Dendritic cell treated with granulocyte-macrophage colony-stimulating factor and Interleukin-4, amounts not matched to agents 40 ng/mL and 50 ng/mL, for 4 days (primary cell): ENCODE measurements around the gene C11orf65.
"Not testable (repeated sequence)": the region's sequence is repeated elsewhere in the genome, so short reads cannot be mapped to it uniquely, and the experiment has no call there.

Experiments
- H3K27ac Mint-ChIP-seq: one replicate; pipeline ENCODE4 v1.8.0; 2022; ENCODE audit warnings: mild to moderate bottlenecking, mixed read lengths
- H3K27me3 Mint-ChIP-seq: one replicate; pipeline ENCODE4 v1.8.0; 2022; ENCODE audit warnings: mild to moderate bottlenecking, mixed read lengths
- H3K36me3 Mint-ChIP-seq: one replicate; pipeline ENCODE4 v1.8.0; 2022; ENCODE audit warnings: low read depth, mixed read lengths
- H3K4me1 Mint-ChIP-seq: one replicate; pipeline ENCODE4 v1.8.0; 2022; ENCODE audit warnings: low read depth, mixed read lengths
- H3K4me3 Mint-ChIP-seq: one replicate; pipeline ENCODE4 v1.8.0; 2022; ENCODE audit warnings: mild to moderate bottlenecking, moderate library complexity, mixed read lengths
- H3K9me3 Mint-ChIP-seq: one replicate; pipeline ENCODE4 v1.8.0; 2022; ENCODE audit warnings: mixed read lengths
- intact Hi-C: fragments of 100-400 bp; cut with micrococcal nuclease; formaldehyde crosslinking; loops from one replicate; pipeline ENCODE4 v1.15.0; 2022

The C11orf65 gene

DNA sequence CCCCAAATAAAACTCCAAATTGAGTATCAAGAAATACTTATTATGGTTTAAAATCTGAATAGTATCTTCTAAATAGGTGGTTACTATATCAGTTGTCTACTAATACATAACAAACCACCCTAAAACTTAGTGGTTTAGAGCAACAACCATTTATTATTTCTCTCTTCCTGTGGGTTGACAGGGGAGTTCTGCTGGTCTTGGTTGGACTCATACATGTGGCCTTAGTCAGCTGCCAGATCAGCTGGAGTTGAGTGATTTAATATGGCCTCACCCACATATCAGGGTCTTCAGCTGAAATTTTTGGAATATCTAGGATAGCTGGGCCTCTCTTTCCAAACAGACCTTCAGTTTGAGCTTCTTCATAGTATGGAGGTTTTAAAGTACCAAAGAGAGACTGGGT is 34.5 kb downstream of the C11orf65 start:
- Mint-ChIP-seq H3K4me3 (no peak overlapping the region), H3K36me3 (no peaks in the 10 kb centered on the region), H3K4me1 (no peaks in the 10 kb centered on the region), H3K27ac (no peak overlapping the region), H3K9me3 (peaks cover 26% of the 10 kb centered on the region), H3K27me3 (no peaks in the 10 kb centered on the region)
- intact Hi-C loops, result no loop called here

DNA sequence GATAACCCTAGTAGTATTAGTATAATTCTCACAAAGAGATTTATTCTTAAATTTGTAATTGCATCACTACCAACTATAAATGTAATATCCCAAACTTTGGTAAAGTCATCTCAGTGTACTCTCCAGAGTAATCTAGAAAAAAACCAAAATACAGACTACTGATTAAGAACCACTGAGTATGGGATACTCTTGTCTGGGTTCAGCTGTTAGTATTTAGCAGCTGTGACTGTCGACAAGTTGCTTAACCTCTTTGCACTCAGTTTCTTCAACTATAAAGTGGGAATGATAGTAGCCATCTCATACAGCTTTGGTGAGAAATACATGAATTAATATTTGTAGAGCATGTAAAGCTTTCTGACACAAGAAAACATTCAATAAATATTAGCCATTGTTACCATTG is 35.3 kb downstream of the C11orf65 start:
- Mint-ChIP-seq H3K36me3 (no peaks in the 10 kb centered on the region), H3K4me1 (no peaks in the 10 kb centered on the region), H3K4me3 (no peak overlapping the region), H3K27me3 (no peaks in the 10 kb centered on the region), H3K9me3 (peaks cover 21% of the 10 kb centered on the region), H3K27ac (no peak overlapping the region)
- intact Hi-C loops, result no loop called here

DNA sequence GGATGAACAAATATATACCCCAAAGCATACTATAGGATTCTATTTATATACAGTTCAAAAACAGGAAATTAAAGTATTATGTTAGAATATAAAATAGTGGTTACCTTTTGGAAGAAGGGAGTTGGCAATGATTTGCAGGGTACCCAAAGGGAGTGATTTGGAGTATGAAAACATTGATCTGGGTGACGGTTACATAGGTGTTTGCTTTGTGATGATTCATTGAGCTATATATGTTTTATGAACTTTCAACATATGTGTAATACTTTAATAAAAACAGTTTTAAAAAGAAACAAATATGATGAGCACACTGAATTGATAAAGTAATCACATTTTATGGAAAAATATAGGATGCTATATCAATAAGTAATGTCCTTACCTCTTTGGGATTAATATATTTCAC is 36.0 kb downstream of the C11orf65 start:
- intact Hi-C loops, result no loop called here
- Mint-ChIP-seq H3K36me3 (no peaks in the 10 kb centered on the region), H3K27me3 (no peaks in the 10 kb centered on the region), H3K27ac (no peak overlapping the region), H3K9me3 (peaks cover 18% of the 10 kb centered on the region), H3K4me1 (no peaks in the 10 kb centered on the region), H3K4me3 (no peak overlapping the region)

DNA sequence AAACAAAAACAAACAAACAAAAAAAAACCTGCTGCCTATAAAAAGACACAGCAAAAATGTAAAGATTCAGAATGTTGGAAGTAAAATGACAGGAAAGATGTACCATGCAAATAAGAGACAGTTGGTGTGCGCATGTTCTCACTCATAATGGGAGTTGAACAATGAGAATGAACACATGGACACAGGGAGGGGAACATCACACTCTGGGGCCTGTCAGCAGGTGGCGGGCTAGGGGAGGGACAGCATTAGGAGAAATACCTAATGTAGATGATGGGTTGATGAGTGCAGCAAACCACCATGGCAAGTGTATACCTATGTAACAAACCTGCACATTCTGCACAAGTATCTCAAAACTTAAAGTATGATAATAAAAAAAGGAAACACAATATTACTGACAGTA is 49.8 kb downstream of the C11orf65 start:
- H3K27me3 Mint-ChIP-seq, H3K36me3 Mint-ChIP-seq, H3K4me3 Mint-ChIP-seq, H3K4me1 Mint-ChIP-seq, H3K9me3 Mint-ChIP-seq, H3K27ac Mint-ChIP-seq: not testable (repeated sequence)
- intact Hi-C loops, result loop anchor here (1.0 kb wide), 1 partner anchor 231 kb away; no protein-coding TSS in a partner anchor

DNA sequence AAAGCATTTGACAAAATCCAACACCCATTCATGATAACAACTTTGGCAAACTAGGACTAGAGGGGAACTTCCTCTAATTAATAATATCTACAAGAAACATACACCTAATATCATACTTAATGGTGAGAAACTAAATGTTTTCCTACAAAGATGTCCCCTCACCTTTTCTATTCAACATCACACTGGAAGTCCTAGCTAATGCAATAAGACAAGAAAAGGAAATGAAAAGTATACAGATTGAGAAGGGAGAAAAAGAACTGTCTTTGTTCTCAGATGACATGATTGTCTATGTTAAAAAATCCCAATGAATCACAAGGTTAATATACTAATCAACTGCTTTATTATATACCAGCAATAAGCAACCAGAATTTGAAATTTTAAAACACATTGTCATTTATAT is 52.4 kb downstream of the C11orf65 start:
- H3K27me3 Mint-ChIP-seq, result no peaks in the 10 kb centered on the region
- no peak overlapping the region for H3K27ac Mint-ChIP-seq
- no peak overlapping the region for H3K4me3 Mint-ChIP-seq
- no peaks in the 10 kb centered on the region for H3K9me3 Mint-ChIP-seq
- no peaks in the 10 kb centered on the region for H3K4me1 Mint-ChIP-seq
- H3K36me3 Mint-ChIP-seq, result no peaks in the 10 kb centered on the region
- intact Hi-C loops, result no loop called here

DNA sequence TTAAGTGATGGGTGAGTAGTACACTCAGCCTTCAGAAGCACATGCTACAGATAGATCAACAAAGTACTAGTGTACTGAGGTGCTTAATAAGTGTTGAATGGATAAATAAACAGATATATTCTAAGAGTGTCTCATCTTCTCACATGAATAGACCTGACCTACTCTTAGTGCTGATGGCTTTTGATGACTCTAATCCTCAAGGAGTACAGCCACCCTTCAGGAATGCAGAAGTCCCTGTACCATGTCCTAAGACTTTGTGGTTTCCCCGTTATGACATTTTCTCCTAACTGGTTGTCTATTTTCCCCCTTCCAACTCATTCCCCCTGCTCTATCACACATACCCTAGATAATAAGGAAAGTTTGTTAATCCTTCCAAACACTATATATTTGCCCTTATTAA is 61.6 kb downstream of the C11orf65 start:
- no peak overlapping the region for H3K4me3 Mint-ChIP-seq
- H3K4me1 Mint-ChIP-seq, result no peaks in the 10 kb centered on the region
- H3K9me3 Mint-ChIP-seq, result no peaks in the 10 kb centered on the region
- H3K27me3 Mint-ChIP-seq, result no peaks in the 10 kb centered on the region
- intact Hi-C loops, result no loop called here
- H3K36me3 Mint-ChIP-seq, result no peaks in the 10 kb centered on the region
- H3K27ac Mint-ChIP-seq, result no peak overlapping the region

DNA sequence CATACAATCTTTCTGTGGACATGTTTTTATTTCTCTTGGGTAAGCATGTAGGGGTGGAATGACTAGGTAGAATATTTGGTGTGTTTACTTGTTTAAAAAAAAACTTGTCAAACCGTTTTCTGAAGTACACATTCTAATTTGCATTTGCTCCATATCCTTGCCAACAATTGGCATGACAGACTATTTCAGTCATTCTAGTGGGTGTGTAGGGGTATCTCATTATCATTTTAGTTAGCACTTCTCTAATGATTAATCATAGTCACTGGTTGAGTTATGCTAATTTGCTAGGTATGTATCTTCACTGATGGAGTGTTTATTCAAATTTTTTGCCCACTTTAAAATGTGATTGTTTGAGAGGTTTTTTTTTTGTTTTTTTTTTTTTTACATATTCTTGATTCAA is 64.3 kb downstream of the C11orf65 start:
- H3K27ac Mint-ChIP-seq, result no peak overlapping the region
- intact Hi-C loops, result no loop called here
- no peaks in the 10 kb centered on the region for H3K36me3 Mint-ChIP-seq
- H3K27me3 Mint-ChIP-seq, result no peaks in the 10 kb centered on the region
- H3K9me3 Mint-ChIP-seq, result no peaks in the 10 kb centered on the region
- H3K4me1 Mint-ChIP-seq, result no peaks in the 10 kb centered on the region
- H3K4me3 Mint-ChIP-seq, result no peak overlapping the region

DNA sequence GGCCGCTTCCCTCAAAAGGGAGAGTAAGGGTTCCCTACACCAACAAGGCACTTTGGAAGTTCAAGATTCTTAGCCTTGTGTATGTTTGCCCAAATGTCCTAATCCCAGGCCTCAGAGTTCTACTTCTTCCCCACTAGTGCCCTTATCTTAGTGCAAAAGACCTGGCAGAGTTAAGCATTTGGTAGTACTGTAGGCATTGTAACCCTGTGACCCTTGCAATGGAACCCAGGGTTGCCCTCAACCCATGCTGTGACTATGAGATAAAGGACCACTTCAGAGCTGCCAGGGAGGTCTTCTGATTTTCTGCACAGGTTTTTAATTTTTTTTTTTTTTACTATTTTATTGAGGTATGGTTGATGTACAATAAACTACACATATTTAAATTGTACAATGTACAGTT is 65.1 kb downstream of the C11orf65 start:
- no peaks in the 10 kb centered on the region for H3K36me3 Mint-ChIP-seq
- H3K27me3 Mint-ChIP-seq, result no peaks in the 10 kb centered on the region
- no peaks in the 10 kb centered on the region for H3K9me3 Mint-ChIP-seq

DNA sequence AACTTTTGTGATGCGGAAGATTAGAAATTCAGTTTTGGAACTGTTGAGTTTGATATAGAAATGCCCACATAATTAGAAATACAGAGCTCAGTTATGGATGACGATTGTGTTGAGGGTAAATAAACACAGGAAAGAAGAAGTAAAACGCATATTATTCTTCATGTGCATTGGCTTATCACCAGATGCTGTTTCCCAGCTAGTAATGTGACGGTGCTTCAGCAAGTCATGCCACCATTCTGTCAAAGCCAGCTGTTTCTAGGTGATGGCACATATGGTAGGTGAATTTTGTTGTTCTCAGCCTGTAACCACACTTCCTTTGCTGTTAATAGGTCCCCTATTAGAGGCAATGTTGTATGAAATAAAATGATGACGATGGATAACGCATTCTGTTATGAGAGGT is 68.9 kb downstream of the C11orf65 start:
- H3K27ac Mint-ChIP-seq, result no peak overlapping the region
- H3K9me3 Mint-ChIP-seq, result no peaks in the 10 kb centered on the region
- H3K27me3 Mint-ChIP-seq, result no peaks in the 10 kb centered on the region
- no peaks in the 10 kb centered on the region for H3K36me3 Mint-ChIP-seq
- H3K4me3 Mint-ChIP-seq, result no peak overlapping the region
- H3K4me1 Mint-ChIP-seq, result no peaks in the 10 kb centered on the region
- intact Hi-C loops, result no loop called here

More for the DNA sequence above, 65.1 kb downstream of the C11orf65 start:
- intact Hi-C loops, result no loop called here
- H3K4me3 Mint-ChIP-seq, result no peak overlapping the region
- no peak overlapping the region for H3K27ac Mint-ChIP-seq
- no peaks in the 10 kb centered on the region for H3K4me1 Mint-ChIP-seq

DNA sequence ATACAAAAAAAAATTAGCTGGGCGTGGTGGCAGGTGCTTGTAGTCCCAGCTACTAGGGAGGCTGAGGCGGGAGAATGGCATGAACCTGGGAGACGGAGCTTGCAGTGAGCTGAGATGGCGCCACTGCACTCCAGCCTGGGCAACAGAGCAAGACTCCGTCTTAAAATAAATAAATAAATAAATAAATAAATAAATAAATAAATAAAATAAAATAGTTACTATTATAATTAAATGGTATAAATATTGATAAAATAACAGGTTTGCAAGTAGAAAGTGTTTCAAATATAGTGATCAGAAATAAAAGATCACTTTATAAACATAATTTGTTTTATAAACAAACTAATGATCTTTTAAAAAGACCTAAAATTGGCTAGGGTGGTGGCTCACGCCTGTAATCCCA is 70.7 kb downstream of the C11orf65 start:
- H3K4me3 Mint-ChIP-seq, H3K9me3 Mint-ChIP-seq, H3K27ac Mint-ChIP-seq, intact Hi-C loops, H3K36me3 Mint-ChIP-seq, H3K4me1 Mint-ChIP-seq, H3K27me3 Mint-ChIP-seq: not testable (repeated sequence)

DNA sequence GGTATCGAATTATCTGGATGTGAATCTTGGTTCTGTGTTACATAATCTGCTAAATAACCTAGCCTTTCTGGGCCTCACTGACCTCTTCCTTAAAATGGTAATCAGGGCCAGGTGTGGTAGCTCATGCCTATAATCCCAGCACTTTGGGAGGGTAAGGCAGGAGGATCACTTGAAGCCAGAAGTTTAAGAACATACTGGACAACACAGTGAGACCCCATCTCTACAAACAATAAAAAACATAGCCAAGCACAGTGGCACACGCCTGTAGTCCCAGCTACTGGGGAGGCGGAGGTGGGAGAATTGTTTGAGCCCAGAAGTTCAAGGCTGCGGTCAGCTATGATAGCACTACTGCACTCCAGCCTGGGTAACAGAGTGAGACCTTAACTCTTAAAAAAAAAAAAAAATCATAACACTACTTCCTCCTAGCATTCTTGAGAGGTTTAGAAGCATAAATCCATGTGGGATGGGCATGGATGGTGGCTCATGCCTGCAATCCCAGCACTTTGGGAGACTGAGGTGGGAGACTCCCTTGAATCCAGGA is 72.5 kb downstream of the C11orf65 start:
- no peak overlapping the region for H3K27ac Mint-ChIP-seq
- intact Hi-C loops, result no loop called here
- H3K4me3 Mint-ChIP-seq, result no peak overlapping the region
- no peaks in the 10 kb centered on the region for H3K9me3 Mint-ChIP-seq
- H3K36me3 Mint-ChIP-seq, result no peaks in the 10 kb centered on the region
- H3K4me1 Mint-ChIP-seq, result no peaks in the 10 kb centered on the region
- H3K27me3 Mint-ChIP-seq, result no peaks in the 10 kb centered on the region

DNA sequence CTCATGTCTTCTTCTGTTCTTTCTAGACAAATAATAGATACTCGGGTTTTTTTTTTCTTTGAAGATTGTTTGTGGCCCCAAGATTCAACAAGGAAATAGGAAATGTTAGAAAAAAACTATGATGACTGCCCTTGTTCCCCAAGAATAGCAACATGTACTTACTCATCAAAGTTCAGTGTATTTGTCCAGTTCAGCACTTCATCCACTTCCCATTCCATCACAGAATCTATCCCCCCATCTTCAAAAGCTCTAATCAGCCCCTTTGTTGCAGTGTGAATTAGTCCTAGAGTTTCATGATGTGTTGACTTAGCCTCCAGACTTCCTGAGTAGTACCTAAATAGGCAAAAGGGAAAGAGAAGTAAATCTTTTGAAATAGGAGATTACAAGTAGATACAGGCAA is 74.3 kb downstream of the C11orf65 start:
- Mint-ChIP-seq H3K4me1 (no peaks in the 10 kb centered on the region), H3K27me3 (no peaks in the 10 kb centered on the region), H3K4me3 (no peak overlapping the region), H3K27ac (no peak overlapping the region), H3K36me3 (no peaks in the 10 kb centered on the region), H3K9me3 (no peaks in the 10 kb centered on the region)
- intact Hi-C loops, result no loop called here

DNA sequence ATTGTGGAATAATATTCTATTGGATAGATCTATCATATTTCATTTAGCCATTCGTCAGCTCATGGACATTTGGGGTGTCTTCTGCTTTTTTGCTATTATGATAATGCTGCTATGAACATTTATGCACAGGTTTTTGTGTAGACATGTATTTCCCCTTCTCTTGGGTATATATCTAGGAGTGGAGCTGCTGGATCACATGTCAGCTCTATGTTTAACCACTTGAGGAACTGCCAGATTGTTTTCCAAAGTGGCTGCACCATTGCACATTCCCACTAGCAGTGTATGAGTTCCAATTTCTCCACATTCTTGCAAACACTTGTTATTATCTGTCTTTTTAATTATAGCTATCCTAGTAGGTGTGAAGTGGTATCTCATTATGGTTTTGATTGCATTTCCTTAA is 75.0 kb downstream of the C11orf65 start:
- no peaks in the 10 kb centered on the region for H3K27me3 Mint-ChIP-seq
- intact Hi-C loops, result no loop called here
- no peaks in the 10 kb centered on the region for H3K4me1 Mint-ChIP-seq
- no peak overlapping the region for H3K27ac Mint-ChIP-seq
- H3K9me3 Mint-ChIP-seq, result no peaks in the 10 kb centered on the region
- H3K36me3 Mint-ChIP-seq, result no peaks in the 10 kb centered on the region
- no peak overlapping the region for H3K4me3 Mint-ChIP-seq

DNA sequence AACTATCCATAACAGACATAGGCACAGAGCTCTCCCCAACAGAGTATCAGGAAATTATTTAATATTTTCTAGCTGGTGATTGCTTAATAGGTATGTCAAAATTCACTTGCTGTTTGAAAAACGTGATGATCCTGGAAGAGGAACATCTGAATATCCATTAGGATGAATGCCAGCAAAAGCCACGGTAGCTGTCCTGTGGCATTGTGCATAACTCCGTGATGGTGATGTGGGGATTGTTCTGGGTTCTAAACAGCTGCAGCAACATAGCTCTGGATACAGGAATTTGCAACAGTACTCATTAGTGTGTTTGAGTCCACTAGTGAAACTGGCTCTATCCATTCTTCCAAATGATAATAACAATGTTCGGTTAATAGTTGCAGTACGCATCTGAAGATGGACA is 78.8 kb downstream of the C11orf65 start:
- Mint-ChIP-seq H3K9me3 (no peaks in the 10 kb centered on the region), H3K4me1 (no peaks in the 10 kb centered on the region), H3K36me3 (no peaks in the 10 kb centered on the region), H3K27me3 (no peaks in the 10 kb centered on the region), H3K4me3 (no peak overlapping the region), H3K27ac (no peak overlapping the region)
- intact Hi-C loops, result no loop called here

DNA sequence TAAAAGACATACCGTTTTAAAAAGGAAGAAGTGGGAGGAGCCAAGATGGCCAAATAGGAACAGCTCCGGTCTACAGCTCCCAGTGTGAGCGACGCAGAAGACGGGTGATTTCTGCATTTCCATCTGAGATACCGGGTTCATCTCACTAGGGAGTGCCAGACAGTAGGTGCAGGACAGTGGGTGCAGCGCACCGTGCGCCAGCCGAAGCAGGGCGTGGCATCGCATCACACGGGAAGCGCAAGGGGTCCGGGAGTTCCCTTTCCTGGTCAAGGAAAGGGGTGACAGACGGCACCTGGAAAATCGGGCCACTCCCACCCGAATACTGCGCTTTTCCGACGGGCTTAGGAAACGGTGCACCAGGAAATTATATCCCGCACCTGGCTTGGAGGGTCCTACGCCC is 93.8 kb downstream of the C11orf65 start:
- H3K4me3 Mint-ChIP-seq, H3K27ac Mint-ChIP-seq, intact Hi-C loops, H3K27me3 Mint-ChIP-seq, H3K4me1 Mint-ChIP-seq: not testable (repeated sequence)
- peaks cover 20% of the 10 kb centered on the region for H3K9me3 Mint-ChIP-seq
- peaks cover 25% of the 10 kb centered on the region for H3K36me3 Mint-ChIP-seq
